Neuronal stem cell (in vitro differentiated cells): Measurements from ENCODE around the gene PPP1R15B.
A peak's percentile ranks its signal among the peaks of the same experiment; 100 is the strongest.

Experiments used
- DNase-seq: peaks from one replicate; pipeline ENCODE4 v3.0.0-alpha.2; 2013; ENCODE audit warnings: low spot score
- H2AFZ ChIP-seq: one replicate; pipeline ENCODE4 v1.6.1; 2013; ENCODE audit warnings: mild to moderate bottlenecking, low read length, inconsistent platforms
- H2AK5ac ChIP-seq: 2 replicates; pipeline ENCODE4 v1.6.1; 2013; ENCODE audit warnings: low read depth, mild to moderate bottlenecking, inconsistent platforms, low read length, moderate library complexity, mixed read lengths
- H2BK120ac ChIP-seq: 2 replicates; pipeline ENCODE4 v1.6.1; 2013; ENCODE audit warnings: low read depth, mild to moderate bottlenecking, inconsistent platforms, low read length, moderate library complexity, mixed read lengths
- H2BK12ac ChIP-seq: one replicate; pipeline ENCODE4 v1.6.1; 2013; ENCODE audit warnings: low read length, inconsistent platforms
- H2BK15ac ChIP-seq: 2 replicates; pipeline ENCODE4 v1.6.1; 2013; ENCODE audit warnings: mild to moderate bottlenecking, low read length, inconsistent platforms, mixed read lengths
- H2BK5ac ChIP-seq: one replicate; pipeline ENCODE4 v1.6.1; 2013; ENCODE audit warnings: inconsistent platforms, mild to moderate bottlenecking, low read length, moderate library complexity
- H3K14ac ChIP-seq: one replicate; pipeline ENCODE4 v1.6.1; 2013; ENCODE audit warnings: low read length, inconsistent platforms
- H3K18ac ChIP-seq: 2 replicates; pipeline ENCODE4 v1.6.1; 2013; ENCODE audit warnings: low read length, inconsistent platforms
- H3K23ac ChIP-seq: 2 replicates; pipeline ENCODE4 v1.6.1; 2013; ENCODE audit warnings: low read depth, mild to moderate bottlenecking, mixed read lengths, low read length, inconsistent platforms; ENCODE audit not compliant: poor library complexity
- H3K27ac ChIP-seq: replicated peaks from 3 replicates; pipeline ENCODE4 v1.5.1; 2013; ENCODE audit warnings: low read length, inconsistent platforms
- H3K27me3 ChIP-seq, 3 experiments: 2 replicates each; pipeline ENCODE4 v1.6.1; 2013; ENCODE audit warnings: low read length in 3 of 3, mild to moderate bottlenecking in 2 of 3, inconsistent platforms in 1 of 3, low read depth in 1 of 3, mixed read lengths in 1 of 3, moderate library complexity in 1 of 3; ENCODE audit not compliant: control insufficient read depth in 3 of 3, insufficient read depth in 3 of 3
- H3K36me3 ChIP-seq, 2 donors: replicated peaks in 1 of 2; 2 replicates each; pipeline ENCODE4 v1.6.1; 2013; ENCODE audit warnings: low read length in 2 of 2; ENCODE audit not compliant: control insufficient read depth in 2 of 2, insufficient read depth in 2 of 2
- H3K4ac ChIP-seq: 2 replicates; pipeline ENCODE4 v1.6.1; 2013; ENCODE audit warnings: inconsistent platforms, mild to moderate bottlenecking, low read length, moderate library complexity
- H3K4me1 ChIP-seq, 2 donors: 1 replicate in 1 of 2; 2 replicates in 1 of 2; pipeline ENCODE4 v1.6.1; 2013; ENCODE audit warnings: low read length in 2 of 2, low read depth in 1 of 2; ENCODE audit not compliant: control insufficient read depth in 2 of 2, insufficient read depth in 1 of 2
- H3K4me2 ChIP-seq: one replicate; pipeline ENCODE4 v1.6.1; 2013; ENCODE audit warnings: mild to moderate bottlenecking, low read length, inconsistent platforms; ENCODE audit not compliant: insufficient read depth, poor library complexity, severe bottlenecking
- H3K4me3 ChIP-seq, 2 donors: 2 replicates each; pipeline ENCODE4 v1.5.1; 2013; ENCODE audit warnings: low read length in 2 of 2, mild to moderate bottlenecking in 2 of 2, inconsistent platforms in 1 of 2, moderate library complexity in 1 of 2
- H3K79me1 ChIP-seq: one replicate; pipeline ENCODE4 v1.6.1; 2013; ENCODE audit warnings: low read depth, mild to moderate bottlenecking, inconsistent platforms, low read length, moderate library complexity
- H3K9ac ChIP-seq: one replicate; pipeline ENCODE4 v1.6.1; 2013; ENCODE audit warnings: mild to moderate bottlenecking, low read depth, low read length, inconsistent platforms; ENCODE audit not compliant: poor library complexity
- H3K9me3 ChIP-seq, 2 donors: replicated peaks in 1 of 2; 2 replicates each; pipeline versions ENCODE3 to v1.6.1; 2013; ENCODE audit warnings: low read length in 2 of 2, mild to moderate bottlenecking in 2 of 2, inconsistent platforms in 1 of 2, low read depth in 1 of 2, mixed read lengths in 1 of 2, moderate library complexity in 1 of 2; ENCODE audit not compliant: control insufficient read depth in 2 of 2, insufficient read depth in 1 of 2
- H4K8ac ChIP-seq: one replicate; pipeline ENCODE4 v1.6.1; 2013; ENCODE audit warnings: low read depth, mild to moderate bottlenecking, inconsistent platforms, low read length, moderate library complexity
- H4K91ac ChIP-seq: one replicate; pipeline ENCODE4 v1.6.1; 2013; ENCODE audit warnings: low read length, low read depth, mild to moderate bottlenecking, inconsistent platforms; ENCODE audit not compliant: poor library complexity
- WGBS, 2 donors: extraction: QIAGEN DNeasy Blood & Tissue Kit; methylation state at CpG; one replicate each; pipeline ENCODE4 v1.1.7; 2013; ENCODE audit warnings: missing lambda C conversion rate in 2 of 2, mixed read lengths in 1 of 2; ENCODE audit not compliant: insufficient read length in 2 of 2, insufficient replicate concordance in 1 of 2; ENCODE audit errors: extremely low coverage in 2 of 2; 5-methylcytosine and 5-hydroxymethylcytosine counted together

Gene PPP1R15B

GRCh38 chr1:204453141-204453772 is 41.6 kb upstream of the PPP1R15B start:
- no peak for DNase-seq
- H2BK12ac ChIP-seq = no peak overlapping the region
- no peak overlapping the region for H2BK120ac ChIP-seq
- H2BK15ac ChIP-seq = no peak overlapping the region
- no peak overlapping the region for H3K4ac ChIP-seq
- H2AFZ ChIP-seq = no peak overlapping the region
- H3K36me3 ChIP-seq = peaks cover 20 to 78% of the 10 kb centered on the region in 2 donors
- H3K23ac ChIP-seq = no peak overlapping the region
- H3K27me3 ChIP-seq = no peaks in the 10 kb centered on the region
- H3K79me1 ChIP-seq = peaks cover 2% of the 10 kb centered on the region
- no peak overlapping the region for H2BK5ac ChIP-seq
- H3K9me3 ChIP-seq = no peaks in the 10 kb centered on the region
- H4K8ac ChIP-seq = no peak overlapping the region
- peaks cover 37 to 45% of the 10 kb centered on the region in 2 donors for H3K4me1 ChIP-seq
- no CpG with 5 or more reads among the region's 8 CpGs for WGBS, 2 donors
- no peak overlapping the region for H3K4me2 ChIP-seq
- H4K91ac ChIP-seq = no peak overlapping the region
- H3K14ac ChIP-seq = no peak overlapping the region
- H3K18ac ChIP-seq = no peak overlapping the region
- no peak overlapping the region for H3K27ac ChIP-seq
- no peak overlapping the region for H2AK5ac ChIP-seq
- H3K4me3 ChIP-seq = no peak overlapping the region
- no peak overlapping the region for H3K9ac ChIP-seq

- Histone ChIP-seq H3K18ac (no peak overlapping the region), H3K4me2 (no peak overlapping the region), H2AK5ac (no peak overlapping the region), H2BK15ac (no peak overlapping the region), H3K4me1 (peaks cover 31 to 39% of the 10 kb centered on the region in 2 donors), H3K27me3 (no peaks in the 10 kb centered on the region), H2BK12ac (no peak overlapping the region), H3K79me1 (peaks cover 2% of the 10 kb centered on the region), H2BK5ac (no peak overlapping the region), H2AFZ (no peak overlapping the region), H3K36me3 (peaks cover 24 to 78% of the 10 kb centered on the region in 2 donors), H3K9me3 (no peaks in the 10 kb centered on the region), H3K9ac (no peak overlapping the region), H3K23ac (no peak overlapping the region), H3K4me3 (no peak overlapping the region), H3K14ac (no peak overlapping the region), H3K27ac (no peak overlapping the region), H2BK120ac (no peak overlapping the region), H4K91ac (no peak overlapping the region), H4K8ac (no peak overlapping the region), H3K4ac (no peak overlapping the region)
- no CpG with 5 or more reads among the region's 8 CpGs for WGBS, 2 donors
- no peak for DNase-seq
These were observed 39.9 kb upstream of the PPP1R15B start for GRCh38 chr1:204451352-204452124.

GRCh38 chr1:204450461-204451257 is 39.0 kb upstream of the PPP1R15B start:
- no peak overlapping the region for H3K23ac ChIP-seq
- WGBS, 2 donors = no CpG with 5 or more reads among the region's 8 CpGs
- H3K9ac ChIP-seq = peak overlapping the region; percentile 34
- no peaks in the 10 kb centered on the region for H3K9me3 ChIP-seq
- H3K4ac ChIP-seq = no peak overlapping the region
- DNase-seq = no peak
- no peak overlapping the region for H4K8ac ChIP-seq
- no peaks in the 10 kb centered on the region for H3K79me1 ChIP-seq
- no peak overlapping the region for H3K27ac ChIP-seq
- H3K27me3 ChIP-seq = no peaks in the 10 kb centered on the region
- peak overlapping the region; percentile 57 for H2BK15ac ChIP-seq
- H3K18ac ChIP-seq = peak overlapping the region; percentile 45
- no peak overlapping the region for H3K14ac ChIP-seq
- H2AK5ac ChIP-seq = peak overlapping the region; percentile 65
- peaks cover 26 to 81% of the 10 kb centered on the region in 2 donors for H3K36me3 ChIP-seq
- no peak overlapping the region for H3K4me3 ChIP-seq
- no peak overlapping the region for H3K4me2 ChIP-seq
- no peak overlapping the region for H2AFZ ChIP-seq
- no peak overlapping the region for H2BK5ac ChIP-seq
- peaks cover 23 to 34% of the 10 kb centered on the region in 2 donors for H3K4me1 ChIP-seq
- H2BK12ac ChIP-seq = no peak overlapping the region
- H4K91ac ChIP-seq = no peak overlapping the region
- H2BK120ac ChIP-seq = no peak overlapping the region
